NCI-H1417 treated with DMSO at 0.1 percent for 48 hours (cell line): ENCODE measurements around the gene ARVCF.

Source experiments
- DNase-seq: peaks from one replicate; lab custom pipeline; 2025; lab: John Stamatoyannopoulos, UW

The ARVCF gene, protein sequence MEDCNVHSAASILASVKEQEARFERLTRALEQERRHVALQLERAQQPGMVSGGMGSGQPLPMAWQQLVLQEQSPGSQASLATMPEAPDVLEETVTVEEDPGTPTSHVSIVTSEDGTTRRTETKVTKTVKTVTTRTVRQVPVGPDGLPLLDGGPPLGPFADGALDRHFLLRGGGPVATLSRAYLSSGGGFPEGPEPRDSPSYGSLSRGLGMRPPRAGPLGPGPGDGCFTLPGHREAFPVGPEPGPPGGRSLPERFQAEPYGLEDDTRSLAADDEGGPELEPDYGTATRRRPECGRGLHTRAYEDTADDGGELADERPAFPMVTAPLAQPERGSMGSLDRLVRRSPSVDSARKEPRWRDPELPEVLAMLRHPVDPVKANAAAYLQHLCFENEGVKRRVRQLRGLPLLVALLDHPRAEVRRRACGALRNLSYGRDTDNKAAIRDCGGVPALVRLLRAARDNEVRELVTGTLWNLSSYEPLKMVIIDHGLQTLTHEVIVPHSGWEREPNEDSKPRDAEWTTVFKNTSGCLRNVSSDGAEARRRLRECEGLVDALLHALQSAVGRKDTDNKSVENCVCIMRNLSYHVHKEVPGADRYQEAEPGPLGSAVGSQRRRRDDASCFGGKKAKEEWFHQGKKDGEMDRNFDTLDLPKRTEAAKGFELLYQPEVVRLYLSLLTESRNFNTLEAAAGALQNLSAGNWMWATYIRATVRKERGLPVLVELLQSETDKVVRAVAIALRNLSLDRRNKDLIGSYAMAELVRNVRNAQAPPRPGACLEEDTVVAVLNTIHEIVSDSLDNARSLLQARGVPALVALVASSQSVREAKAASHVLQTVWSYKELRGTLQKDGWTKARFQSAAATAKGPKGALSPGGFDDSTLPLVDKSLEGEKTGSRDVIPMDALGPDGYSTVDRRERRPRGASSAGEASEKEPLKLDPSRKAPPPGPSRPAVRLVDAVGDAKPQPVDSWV

DNA sequence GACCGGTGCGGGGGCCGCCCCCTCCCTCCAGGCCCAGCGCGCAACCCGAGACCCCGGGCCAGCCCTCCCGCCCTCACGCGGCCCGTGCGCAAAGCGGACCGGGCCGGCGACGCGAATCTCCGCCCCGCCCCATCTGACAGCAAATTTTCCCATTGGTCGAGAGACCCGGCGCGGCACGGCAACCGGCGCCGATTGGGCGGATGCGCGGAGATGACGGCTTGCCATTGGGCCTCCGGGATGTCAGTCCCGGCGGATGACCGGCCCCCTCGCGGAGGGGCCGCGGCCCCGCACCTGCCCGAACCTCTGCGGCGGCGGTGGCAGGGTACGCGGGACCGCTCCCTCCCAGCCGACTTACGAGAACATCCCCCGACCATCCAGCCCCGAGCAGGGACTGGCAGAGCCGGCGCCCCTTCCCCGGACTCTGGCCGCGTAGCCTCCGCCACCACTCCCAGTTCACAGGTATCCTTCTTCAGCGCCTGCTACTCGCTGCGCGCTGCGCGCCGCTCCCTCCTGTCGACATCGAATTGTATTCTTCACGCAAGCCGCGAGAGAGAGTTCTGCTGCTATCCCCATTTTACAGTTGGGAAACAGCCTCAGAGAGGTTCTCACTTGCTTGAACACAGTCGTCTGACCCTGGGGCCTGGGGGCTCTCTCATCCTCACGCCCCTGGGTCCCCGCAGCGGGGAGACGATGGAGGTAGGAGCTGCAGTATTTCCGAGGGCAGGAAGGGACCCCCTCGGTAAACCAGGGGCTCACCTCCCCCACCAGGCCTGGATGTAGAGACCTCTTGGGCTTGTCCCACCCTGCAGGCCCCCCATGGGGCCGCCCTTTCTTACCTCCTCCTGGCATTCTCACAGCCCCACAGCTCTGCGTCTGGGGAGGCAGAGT lies at the start of gene ARVCF:
TSS of gene ARVCF (minus strand) at position 90 of the 888 bp plus-strand sequence. CDS start 26,029 bp downstream, outside the sequence.
- no peak for DNase-seq

DNA sequence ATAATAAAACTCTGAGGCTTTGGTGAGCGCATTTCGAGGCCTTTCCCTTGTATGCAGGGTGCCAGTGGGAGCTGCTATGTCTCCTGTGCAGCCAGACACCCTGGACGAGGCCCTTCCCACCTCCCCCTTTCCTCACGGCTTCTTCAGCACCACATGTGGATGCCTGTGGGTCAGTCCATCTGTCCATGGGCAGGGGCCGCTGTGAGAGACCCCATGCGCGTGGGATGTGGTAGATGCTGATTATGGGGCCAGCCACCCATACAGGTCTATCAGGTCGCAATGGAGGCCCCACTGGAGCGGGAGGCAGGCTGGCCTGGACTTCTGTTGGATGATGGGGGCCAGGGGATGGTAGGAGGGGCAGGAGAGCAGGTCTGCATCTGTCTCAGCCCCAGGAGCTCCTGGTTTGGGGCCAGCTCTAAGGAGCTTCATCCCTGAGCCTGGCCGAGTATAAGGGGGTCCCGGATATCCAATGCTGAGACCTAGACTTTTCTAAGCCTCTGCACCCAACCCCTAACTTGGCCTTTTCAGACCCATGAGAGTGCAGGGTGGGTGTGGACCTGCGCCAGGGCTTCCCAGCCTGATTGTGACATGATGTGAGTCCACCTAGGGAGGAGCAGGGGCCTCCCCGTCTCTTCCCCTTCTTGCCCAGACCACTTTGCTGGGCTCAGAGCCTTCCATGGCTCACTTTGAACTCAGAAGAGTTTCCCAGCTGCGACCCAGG lies 49.4 kb upstream of the ARVCF start:
- no peak for DNase-seq

DNA sequence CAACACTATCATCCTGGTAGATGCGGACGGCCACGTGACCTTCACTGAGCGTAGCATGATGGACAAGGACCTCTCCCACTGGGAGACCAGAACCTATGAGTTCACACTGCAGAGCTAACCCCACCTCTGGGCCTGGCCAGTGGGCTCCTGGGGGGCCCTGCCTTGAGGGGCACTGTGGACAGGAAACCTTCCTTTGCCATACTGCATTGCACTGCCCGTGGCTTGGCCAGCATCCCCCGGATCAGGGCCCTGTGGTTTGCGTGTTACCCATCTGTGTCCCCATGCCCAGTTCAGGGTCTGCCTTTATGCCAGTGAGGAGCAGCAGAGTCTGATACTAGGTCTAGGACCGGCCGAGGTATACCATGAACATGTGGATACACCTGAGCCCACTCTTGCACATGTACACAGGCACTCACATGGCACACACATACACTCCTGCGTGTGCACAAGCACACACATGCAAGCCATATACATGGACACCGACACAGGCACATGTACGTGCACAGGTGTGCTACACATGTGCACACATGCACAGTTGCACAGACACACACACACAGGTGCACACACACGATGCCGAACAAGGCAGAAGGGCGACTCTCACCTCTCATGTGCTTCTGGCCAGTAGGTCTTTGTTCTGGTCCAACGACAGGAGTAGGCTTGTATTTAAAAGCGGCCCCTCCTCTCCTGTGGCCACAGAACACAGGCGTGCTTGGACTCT lies 48.1 kb upstream of the ARVCF start:
- DNase-seq: no peak

DNA sequence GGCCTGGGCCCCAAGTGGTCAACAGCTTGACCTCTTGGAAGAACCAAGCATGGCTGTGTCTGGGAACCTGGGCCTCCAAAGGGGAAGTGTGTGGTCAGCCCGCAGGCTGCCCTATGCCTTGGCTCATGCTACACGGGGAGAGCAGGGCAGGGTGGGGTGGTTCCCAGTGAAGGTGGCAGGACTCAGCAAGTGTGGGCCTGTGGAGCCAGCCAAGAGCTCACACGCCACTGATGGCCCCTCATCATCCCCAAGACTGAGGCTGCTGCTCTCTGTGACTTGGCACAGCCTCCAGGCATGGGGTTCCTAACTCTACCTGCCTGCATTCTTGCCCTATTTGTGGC lies 47.5 kb upstream of the ARVCF start:
- DNase-seq: no peak

DNA sequence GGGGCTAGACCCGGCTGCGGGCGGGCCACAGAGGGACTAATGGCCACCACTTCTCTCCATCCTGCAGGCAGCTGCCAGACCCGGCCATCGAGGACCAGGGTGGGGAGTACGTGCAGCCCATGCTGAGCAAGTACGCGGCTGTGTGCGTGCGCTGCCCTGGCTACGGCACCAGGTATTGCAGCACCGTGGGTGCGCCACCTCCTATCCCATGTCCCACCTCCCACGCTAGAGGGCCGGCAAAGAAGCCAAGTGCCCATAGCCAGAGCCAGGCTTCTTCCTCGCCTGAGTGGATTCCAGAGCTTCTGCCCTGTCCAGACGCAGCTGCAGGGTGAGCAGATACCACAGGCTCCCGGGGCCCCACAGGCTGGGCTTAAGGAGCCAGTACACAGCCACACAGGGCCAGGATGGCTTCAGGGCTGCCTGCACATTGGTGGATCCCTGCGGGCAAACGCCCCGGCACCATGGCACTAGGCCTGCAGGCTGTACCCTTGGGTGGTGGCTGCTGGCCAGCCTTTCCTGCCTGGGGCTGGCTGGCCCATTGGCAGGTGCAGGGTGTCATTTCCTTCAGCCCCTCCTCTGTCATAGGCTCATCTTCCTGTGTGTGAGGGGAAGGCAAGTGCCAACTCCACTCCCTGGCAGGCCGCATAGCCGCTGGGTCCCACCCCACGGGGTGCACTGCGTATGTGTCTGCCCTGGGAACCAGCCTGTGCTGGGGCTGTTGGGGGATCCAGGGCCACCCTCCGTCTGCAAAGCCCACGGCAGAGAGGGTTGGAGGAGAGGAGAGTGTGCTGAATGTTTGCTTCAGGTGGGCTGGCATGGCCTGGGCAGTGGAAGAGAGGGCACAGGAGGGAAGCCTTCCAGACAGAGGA lies 46.9 kb upstream of the ARVCF start:
- no peak for DNase-seq

DNA sequence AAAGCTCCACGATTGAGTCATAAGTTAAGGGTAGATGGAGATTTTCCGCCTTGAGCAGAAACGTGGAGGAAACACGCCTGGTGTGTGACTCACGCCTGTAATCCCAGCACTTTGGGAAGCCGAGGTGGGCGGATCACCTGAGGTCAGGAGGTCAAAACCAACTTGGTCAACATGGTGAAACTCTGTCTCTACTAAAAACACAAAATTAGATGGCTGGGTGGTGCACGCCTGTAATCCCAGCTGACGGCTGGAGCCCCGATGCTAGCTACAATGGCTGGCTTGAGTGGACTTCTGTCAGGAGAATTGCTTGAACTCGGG lies 46.1 kb upstream of the ARVCF start:
- no peak for DNase-seq

DNA sequence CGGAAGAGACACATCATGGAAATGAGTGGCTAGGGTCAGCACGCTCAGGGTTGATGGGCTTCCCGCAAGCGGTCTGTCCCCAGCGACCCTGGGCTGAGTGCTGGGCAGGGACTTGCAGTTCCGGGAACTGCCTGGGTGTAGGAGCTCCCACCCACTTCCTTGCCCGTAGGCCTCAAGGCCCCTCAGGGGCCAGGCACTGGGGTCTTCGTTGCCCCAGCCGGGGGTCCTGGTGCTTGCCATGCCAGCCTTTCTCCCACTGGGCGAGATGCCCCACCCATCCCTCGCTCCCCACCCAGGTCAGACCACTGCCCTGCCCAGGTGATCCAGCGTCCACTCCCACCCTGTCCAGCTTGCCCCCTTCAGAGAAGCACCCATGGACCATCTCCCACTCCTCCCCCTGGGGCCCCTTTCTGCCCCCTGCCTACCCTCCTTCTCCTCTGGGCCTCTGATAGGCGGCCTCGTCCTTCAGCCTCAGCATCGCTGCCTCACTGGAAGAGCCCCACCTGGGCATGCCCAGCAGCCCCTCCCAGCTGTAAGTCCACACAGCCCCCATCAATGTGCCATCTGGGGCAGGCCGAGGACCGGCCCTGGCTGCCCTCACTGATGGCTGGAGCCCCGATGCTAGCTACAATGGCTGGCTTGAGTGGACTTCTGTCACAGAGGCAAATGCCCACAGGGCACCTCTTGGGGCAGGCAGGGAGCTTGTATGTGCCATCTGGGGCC lies 45.6 kb upstream of the ARVCF start:
- no peak for DNase-seq

DNA sequence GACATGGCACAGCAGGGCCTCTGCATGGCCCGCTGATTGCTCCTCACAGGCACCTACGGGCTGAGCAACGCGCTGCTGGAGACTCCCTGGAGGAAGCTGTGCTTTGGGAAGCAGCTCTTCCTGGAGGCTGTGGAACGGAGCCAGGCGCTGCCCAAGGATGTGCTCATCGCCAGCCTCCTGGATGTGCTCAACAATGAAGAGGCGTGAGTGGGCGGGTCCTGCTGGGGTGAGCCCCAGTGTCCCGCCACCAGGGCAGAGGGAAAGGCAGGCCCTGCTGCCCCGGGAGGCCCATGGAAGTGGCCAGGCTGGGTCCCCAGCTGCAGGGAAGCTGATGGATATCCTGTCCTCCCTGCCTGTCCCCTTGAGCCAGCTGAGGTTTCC lies 44.8 kb upstream of the ARVCF start:
- DNase-seq: no peak

DNA sequence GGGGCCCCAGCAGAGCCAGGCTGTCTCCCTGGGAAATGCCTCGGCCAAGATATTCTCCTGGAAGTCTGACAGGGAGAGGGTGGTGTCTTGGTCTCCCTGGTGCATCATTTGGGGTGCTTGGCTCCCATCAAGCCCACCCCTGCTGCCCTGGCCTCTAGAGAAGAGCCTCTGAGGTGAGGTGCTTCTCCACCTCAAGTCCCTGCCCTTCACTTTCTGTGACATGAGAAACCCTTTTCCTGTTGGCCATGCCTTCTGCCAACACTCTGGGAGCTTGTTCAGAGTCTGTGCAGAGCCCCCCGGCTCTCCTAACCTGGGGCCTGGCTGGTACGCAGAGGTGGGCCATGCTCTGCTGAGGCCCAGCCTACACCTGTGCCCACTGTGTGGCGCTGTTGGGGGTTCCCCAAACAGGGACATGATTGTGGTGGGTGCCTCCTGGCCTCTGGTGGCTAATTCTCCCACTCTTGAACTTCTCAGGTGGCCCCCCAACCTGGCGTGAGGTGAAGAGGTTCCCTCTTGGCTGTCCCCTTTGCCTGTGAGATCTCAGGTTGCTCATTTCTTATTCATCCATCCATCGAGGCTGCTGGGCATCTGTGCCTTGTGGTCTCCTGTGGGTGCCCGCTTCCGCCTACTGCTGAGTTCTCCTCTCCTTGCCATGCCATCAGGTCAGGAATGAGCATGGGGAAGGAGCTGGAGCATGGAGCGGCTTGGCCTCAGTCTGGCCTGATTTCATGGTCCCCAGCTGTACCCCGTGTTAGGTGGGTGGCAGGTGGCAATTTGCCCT lies 44.3 kb upstream of the ARVCF start:
- no peak for DNase-seq

DNA sequence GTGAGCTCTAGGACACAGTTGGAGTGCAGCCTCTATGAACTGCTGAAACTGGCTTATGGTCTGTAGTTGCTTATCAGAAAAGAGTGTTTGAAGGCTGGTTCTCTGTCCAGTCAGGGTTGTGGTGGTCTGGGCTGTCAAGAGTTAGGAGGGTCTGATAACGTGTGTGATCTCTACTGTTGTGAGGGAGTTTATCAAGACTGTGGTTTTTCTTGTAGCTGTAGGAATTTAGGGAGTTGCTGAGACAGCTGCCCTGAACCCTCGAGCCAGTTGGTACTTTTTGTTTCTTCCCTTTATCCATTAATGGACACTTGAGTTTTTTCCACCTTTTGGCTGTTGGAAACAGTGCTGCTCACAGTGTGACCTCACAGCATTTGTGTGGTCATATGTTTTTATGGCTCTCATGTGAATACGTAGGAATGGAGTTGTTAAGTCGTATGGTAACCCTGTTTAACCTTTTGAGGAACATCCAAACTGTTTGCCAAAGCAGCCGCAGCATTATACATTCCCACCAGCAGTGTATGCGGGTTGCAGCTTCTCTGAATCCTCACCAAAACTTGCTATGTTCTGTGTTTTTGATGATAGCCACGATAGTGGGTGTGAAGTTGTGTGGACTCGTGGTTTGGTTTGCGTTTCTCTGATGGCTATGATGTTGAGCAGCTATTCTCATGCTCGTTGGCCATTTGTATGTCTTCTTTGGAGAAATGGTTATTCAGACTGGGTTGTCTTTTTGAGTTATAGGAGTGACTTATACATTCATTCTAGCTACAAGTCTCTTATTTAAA lies 42.6 kb upstream of the ARVCF start:
- DNase-seq: no peak

DNA sequence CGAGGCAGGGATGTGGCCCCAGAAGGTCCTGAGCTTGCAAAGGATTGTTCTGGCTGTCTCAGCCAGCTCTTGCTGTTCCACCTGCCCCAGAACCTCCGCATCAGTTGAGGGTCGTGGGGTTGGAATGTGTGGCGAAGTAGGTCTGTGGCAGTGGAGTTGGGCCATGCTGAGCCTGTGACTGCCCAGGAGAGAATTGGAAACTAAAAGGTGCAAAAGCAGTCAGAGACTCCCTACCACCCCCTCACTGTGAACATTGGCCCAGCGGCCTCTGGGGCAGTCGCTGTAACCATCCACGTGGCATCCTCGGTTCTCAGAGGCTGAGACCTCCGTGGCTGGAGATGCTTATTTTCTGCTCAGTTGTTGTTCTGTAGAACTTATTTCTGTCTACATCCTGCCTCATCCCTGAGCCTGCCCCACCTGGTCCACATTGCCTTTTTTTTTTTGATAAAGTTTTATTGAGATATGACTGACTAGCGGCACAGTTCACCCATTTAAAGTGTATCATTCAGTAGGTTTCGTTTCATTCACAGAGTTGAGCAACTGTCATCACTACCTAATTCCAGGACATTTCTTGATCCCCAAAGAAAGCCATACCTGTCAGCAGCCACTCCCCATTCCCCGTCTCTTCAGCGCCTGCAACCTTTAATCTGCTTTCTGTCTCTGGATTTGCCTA lies 41.1 kb upstream of the ARVCF start:
- no peak for DNase-seq

DNA sequence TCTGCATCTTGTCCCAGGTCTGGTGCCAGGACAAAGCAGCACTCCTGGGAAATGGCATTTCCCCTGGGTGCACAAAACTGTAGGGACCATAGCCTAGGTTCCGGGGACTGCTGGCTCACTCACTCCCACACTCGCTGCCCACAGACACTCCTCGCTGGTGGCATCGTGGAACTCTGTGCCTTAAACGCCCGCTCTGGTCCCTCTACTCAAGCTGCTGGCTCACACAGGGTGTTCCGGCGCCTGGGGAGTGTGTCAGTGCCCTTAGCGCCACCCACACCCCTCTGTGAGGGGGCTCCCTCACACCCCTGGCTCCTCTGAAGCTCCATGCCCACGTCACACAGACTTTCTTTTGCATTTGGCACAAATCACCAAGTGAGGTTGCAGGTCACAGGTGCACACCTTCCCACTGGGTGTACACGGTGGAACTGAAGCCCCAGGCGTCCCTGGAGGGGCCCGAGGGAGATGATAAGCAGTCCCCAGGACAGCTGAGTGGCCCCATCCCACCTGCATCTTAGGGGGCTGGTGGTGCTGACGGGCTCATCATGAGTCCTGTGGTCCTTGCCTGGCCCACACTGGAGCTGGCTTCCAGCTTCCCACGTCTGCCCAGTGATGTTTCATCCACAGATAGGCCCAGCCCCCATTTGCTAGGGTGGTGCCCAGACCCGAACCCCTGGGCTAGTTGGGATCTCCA lies 40.2 kb upstream of the ARVCF start:
- no peak for DNase-seq

DNA sequence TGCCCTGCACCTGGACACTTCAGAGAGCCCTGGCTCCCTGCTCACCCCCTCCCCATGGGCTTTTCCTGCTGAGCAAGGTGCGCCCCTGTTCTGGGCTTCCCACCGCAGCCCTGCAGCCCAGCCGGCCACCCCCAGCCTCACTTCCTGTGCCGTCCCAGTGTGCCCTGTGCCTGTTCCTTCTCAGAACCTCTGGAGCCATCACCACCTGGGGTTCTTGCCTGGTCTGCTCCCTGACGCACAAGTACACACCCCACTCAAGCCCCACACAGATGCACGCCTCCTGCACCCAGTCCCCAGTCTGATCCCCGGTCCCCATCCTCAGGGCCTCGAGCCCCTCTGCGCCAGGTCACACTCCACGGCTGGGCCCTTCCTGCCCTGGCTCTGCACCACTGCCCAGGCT lies 39.5 kb upstream of the ARVCF start:
- DNase-seq: no peak

DNA sequence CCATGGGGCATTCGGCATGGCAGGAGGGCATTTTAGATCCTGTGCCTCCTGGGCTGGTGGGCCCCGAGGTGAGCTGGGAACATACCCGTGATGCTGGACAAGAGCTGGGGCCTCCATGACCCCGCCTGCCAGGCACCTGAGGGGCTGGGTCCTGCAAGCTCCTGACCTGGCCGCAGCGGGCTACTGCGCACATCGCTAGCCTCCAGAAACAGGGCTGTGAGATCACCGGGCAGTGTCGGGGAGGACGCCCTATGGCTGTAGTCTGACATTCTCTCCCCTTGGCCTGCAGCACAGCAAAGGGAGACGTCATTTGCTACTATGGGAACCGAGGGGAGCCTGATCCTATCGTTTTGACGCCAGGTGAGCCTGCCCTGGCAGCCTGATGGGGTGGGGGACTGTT lies 39.0 kb upstream of the ARVCF start:
- DNase-seq: no peak

DNA sequence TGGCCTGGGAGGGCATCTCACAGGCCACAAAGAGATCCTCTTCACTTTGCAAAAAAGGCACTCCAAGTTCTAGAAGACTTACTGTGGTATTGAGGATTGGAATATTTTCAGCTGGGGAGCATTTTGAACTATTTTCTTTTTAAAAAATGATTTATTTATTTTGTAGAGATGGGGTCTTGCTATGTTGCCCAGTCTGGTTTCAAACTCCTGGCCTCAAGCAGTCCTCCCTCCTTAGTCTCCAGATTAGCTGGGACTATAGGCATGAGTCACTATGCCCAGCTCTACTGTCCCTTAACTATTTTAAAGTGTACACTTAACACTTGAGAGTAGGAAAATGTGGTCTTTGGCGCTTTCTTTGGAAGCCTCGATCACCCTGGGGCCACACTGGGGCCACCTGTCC lies 38.5 kb upstream of the ARVCF start:
- no peak for DNase-seq

DNA sequence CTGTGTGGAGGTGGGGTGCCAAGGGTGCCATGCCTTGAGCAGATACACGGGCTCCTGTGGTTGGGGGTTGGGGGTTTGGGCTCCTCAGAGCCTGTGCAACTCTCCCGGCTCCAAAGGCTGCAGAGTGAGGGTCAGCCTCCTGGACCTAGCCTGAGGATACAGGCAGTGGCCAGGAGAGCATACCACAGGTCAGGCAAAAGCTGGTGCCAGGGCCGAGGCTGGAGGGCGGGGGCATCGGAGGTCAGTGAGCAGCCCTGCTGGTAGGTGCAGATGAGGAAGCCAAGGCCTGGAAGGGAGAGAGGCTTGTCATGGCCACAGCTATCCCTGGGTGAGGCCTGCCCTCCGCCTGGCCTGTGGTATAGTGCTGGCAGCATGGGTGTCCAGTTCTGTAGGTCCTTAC lies 37.9 kb upstream of the ARVCF start:
- no peak for DNase-seq

DNA sequence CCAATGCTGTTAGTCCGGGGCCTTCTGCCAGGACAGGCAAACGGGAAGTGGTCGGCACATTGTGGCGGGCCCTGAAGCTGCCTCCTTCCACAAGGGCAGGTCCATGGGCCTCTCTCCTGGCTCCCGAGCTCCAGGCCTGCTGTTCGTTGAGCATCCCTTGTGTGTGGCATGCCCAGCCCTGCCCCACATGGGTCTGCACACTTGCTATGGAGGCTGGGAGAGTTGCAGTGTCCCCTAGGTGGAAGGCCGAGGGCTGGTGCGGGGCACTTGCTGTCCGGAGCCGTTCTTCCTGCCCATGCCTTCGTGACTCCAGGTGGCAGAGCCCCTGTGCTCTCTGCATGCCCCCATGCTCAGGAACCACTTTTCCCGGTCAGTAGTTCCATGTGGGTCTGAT lies 37.4 kb upstream of the ARVCF start:
- DNase-seq: no peak
